A673 (cell line): ENCODE measurements around the gene OR2AJ1. TPM values are rescaled to one million over a fixed set of nuclear protein-coding genes. Genes with fewer than 3 reads are reported as not detected.
A peak's percentile ranks its signal among the peaks of the same experiment; 100 is the strongest.

Experiments
- BruUV-seq: library from RNA; stranded (reverse); fragments of 400-500 nt; replicated peaks from 2 replicates; lab custom pipeline; 2021; lab: Mats Ljungman, UMichigan
- CTCF ChIA-PET: fragments of 300-600 bp; sonication (Branson Sonifier 250); formaldehyde crosslinking; loops from one replicate; lab custom pipeline; 2022; ENCODE audit warnings: antibody characterized with exemption; lab: Charles Lee
- POLR2A ChIA-PET: fragments of 300-600 bp; sonication (Branson Sonifier 250); formaldehyde crosslinking; loops from one replicate; lab custom pipeline; 2022; ENCODE audit warnings: antibody characterized with exemption; ENCODE audit not compliant: low non-redundant PET; lab: Charles Lee
- DNase-seq: peaks from one replicate; pipeline ENCODE4 v3.0.0-alpha.2; 2015; ENCODE audit warnings: low spot score
- H3K27ac ChIP-seq: fragments of 200-600 bp; sonication (generic); 2 replicates; pipeline ENCODE4 v1.5.1; 2016; ENCODE audit warnings: mixed run types, low read depth, mild to moderate bottlenecking, mixed read lengths, antibody characterized with exemption, low read length; ENCODE audit not compliant: poor library complexity, severe bottlenecking
- H3K27me3 ChIP-seq: fragments of 200-600 bp; sonication (generic); replicated peaks from 2 replicates; pipeline ENCODE4 v1.6.1; 2017; ENCODE audit warnings: mixed run types, low read depth, mild to moderate bottlenecking, mixed read lengths, antibody characterized with exemption, low read length; ENCODE audit not compliant: insufficient read depth, poor library complexity
- H3K36me3 ChIP-seq: fragments of 200-600 bp; sonication (generic); 2 replicates; pipeline ENCODE4 v1.6.1; 2016; ENCODE audit warnings: mixed run types, mild to moderate bottlenecking, mixed read lengths, antibody characterized with exemption, low read length; ENCODE audit not compliant: insufficient read depth, poor library complexity, severe bottlenecking
- H3K4me1 ChIP-seq: fragments of 200-600 bp; sonication (generic); 2 replicates; pipeline ENCODE4 v1.6.1; 2017; ENCODE audit warnings: mixed run types, mild to moderate bottlenecking, mixed read lengths, antibody characterized with exemption, low read length; ENCODE audit not compliant: insufficient read depth, poor library complexity, severe bottlenecking
- H3K4me3 ChIP-seq: fragments of 200-600 bp; sonication (generic); 2 replicates; pipeline ENCODE4 v1.5.1; 2016; ENCODE audit warnings: low read depth, mixed run types, mild to moderate bottlenecking, mixed read lengths, low read length; ENCODE audit not compliant: poor library complexity, severe bottlenecking
- H3K9me3 ChIP-seq: fragments of 200-600 bp; sonication (generic); 2 replicates; pipeline ENCODE4 v1.6.1; 2016; ENCODE audit warnings: mixed run types, low read depth, mild to moderate bottlenecking, mixed read lengths, antibody characterized with exemption, low read length; ENCODE audit not compliant: poor library complexity, severe bottlenecking
- EZH2 ChIP-seq: fragments of 200-600 bp; sonication (generic); IDR thresholded peaks from 2 replicates; pipeline ENCODE4 v1.6.1; 2017; ENCODE audit warnings: borderline replicate concordance, low read depth, mild to moderate bottlenecking, mixed read lengths, antibody characterized with exemption, low read length; ENCODE audit not compliant: poor library complexity, severe bottlenecking
- intact Hi-C: fragments of 100-400 bp; cut with micrococcal nuclease; formaldehyde crosslinking; loops from one replicate; pipeline ENCODE4 v1.10.0; 2022; ENCODE audit not compliant: unreplicated experiment
- total RNA-seq: library from RNA; stranded (reverse); gene quantifications from 2 replicates; pipeline ENCODE4 v1.2.3, GENCODE V29; 2021
- TF ChIP-seq, protein P1 (sequence below): fragments of 300-800, 200-600 bp; sonication (generic); conservative IDR thresholded peaks from 2 replicates; pipeline ENCODE4 v1.5.1; 2017; ENCODE audit warnings: low read depth, mild to moderate bottlenecking, antibody characterized with exemption, low read length, moderate library complexity, mixed read lengths

Gene OR2AJ1
- total RNA-seq, 1 experiment from 2014 or later: not detected

- Histone ChIP-seq H3K9me3 (peaks cover 5% of the 10 kb centered on the region), H3K4me3 (no peak overlapping the region), H3K36me3 (no peaks in the 10 kb centered on the region), H3K27ac (no peak overlapping the region), H3K27me3 (no peaks in the 10 kb centered on the region), H3K4me1 (no peaks in the 10 kb centered on the region)
- no TSS peak for BruUV-seq
- intact Hi-C loops: no loop called here
- POLR2A ChIA-PET: no interaction called here
- TF ChIP-seq, protein P1, sequence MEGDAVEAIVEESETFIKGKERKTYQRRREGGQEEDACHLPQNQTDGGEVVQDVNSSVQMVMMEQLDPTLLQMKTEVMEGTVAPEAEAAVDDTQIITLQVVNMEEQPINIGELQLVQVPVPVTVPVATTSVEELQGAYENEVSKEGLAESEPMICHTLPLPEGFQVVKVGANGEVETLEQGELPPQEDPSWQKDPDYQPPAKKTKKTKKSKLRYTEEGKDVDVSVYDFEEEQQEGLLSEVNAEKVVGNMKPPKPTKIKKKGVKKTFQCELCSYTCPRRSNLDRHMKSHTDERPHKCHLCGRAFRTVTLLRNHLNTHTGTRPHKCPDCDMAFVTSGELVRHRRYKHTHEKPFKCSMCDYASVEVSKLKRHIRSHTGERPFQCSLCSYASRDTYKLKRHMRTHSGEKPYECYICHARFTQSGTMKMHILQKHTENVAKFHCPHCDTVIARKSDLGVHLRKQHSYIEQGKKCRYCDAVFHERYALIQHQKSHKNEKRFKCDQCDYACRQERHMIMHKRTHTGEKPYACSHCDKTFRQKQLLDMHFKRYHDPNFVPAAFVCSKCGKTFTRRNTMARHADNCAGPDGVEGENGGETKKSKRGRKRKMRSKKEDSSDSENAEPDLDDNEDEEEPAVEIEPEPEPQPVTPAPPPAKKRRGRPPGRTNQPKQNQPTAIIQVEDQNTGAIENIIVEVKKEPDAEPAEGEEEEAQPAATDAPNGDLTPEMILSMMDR: no peak
- no peak for TF ChIP-seq EZH2
- CTCF ChIA-PET: no interaction called here
- DNase-seq: no peak
Measured at GRCh38 chr1:247905181-247905580, 19.5 kb upstream of the OR2AJ1 start.

GRCh38 chr1:247905910-247906503 lies 18.7 kb upstream of the OR2AJ1 start:
- intact Hi-C loops: no loop called here
- Histone ChIP-seq H3K4me3 (no peak overlapping the region), H3K27ac (no peak overlapping the region), H3K27me3 (no peaks in the 10 kb centered on the region), H3K4me1 (no peaks in the 10 kb centered on the region), H3K9me3 (peaks cover 8% of the 10 kb centered on the region), H3K36me3 (no peaks in the 10 kb centered on the region)
- BruUV-seq: no TSS peak
- ChIA-PET POLR2A (no interaction called here), CTCF (no interaction called here)
- TF ChIP-seq, protein P1: no peak
- TF ChIP-seq EZH2: no peak
- DNase-seq: no peak

- intact Hi-C loops: no loop called here
- BruUV-seq: no TSS peak
- H3K27ac ChIP-seq: no peak overlapping the region
- H3K9me3 ChIP-seq: peaks cover 8% of the 10 kb centered on the region
- H3K27me3 ChIP-seq: no peaks in the 10 kb centered on the region
- TF ChIP-seq, protein P1: no peak
- TF ChIP-seq EZH2: no peak
- ChIA-PET POLR2A (no interaction called here), CTCF (interaction anchor here (0.6 kb wide), 1 partner anchor 586 kb away, joined by 7 read pairs; no protein-coding TSS in a partner anchor)
- H3K4me1 ChIP-seq: no peaks in the 10 kb centered on the region
- no peak overlapping the region for H3K4me3 ChIP-seq
- H3K36me3 ChIP-seq: no peaks in the 10 kb centered on the region
- DNase-seq: peak; percentile 3
Measured at GRCh38 chr1:247906504-247907047, 18.1 kb upstream of the OR2AJ1 start.
